Measurements from ENCODE around the gene UCKL1. TPM values are rescaled to one million over a fixed set of nuclear protein-coding genes. Genes with fewer than 3 reads are reported as not detected.

UCKL1 gene
- polyA plus RNA-seq, 3 donors: 10.9 to 65.8 (median 14.5) TPM

GRCh38 chr20:63915471-63915870 is 40.7 kb downstream of the UCKL1 start:
- intact Hi-C loops (cut with micrococcal nuclease): no loop called here

DNA sequence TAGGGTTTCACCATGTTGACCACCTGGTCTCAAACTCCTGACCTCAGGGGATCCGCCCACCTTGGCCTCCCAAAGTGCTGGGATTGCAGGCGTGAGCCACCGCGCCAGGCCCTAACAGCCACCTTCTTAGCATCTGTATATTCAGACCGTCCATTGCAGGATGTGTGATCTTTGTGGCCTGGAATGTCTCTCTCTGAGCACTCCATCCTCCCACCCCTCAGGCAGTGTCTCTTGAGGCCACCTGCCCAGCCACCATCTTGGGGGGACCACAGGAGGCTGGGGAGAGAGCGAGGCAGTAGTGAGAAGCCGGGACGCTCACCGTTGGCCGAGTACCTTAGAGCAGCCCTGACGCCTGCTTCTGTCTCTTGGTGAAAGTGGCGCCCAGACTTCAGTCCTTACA is 42.4 kb downstream of the UCKL1 start:
- Histone ChIP-seq H3K4me3 (replicated peaks in 1 of 3; ENCODE audit: low read depth in 2 of 3, low read length in 3 of 3) (no peak overlapping the region), H2AFZ (ENCODE audit: insufficient read depth, low read depth, low read length, poor library complexity, severe bottlenecking) (no peak overlapping the region), H3K79me2 (ENCODE audit: insufficient read depth, low read length) (peaks cover 100% of the 10 kb centered on the region), H3K4me2 (replicated peaks; ENCODE audit: extremely low read depth, low read length, poor library complexity, severe bottlenecking) (no peak overlapping the region), H3K27me3 (ENCODE audit: control insufficient read depth in 2 of 2, insufficient read depth in 2 of 2, low read length in 2 of 2) (no peaks in the 10 kb centered on the region), H3K9ac (ENCODE audit: insufficient read depth, low read length, poor library complexity, severe bottlenecking) (no peak overlapping the region), H3K4me1 (ENCODE audit: control insufficient read depth in 1 of 2, insufficient read depth in 2 of 2, low read length in 2 of 2) (peaks cover 38 to 41% of the 10 kb centered on the region in 2 donors), H4K20me1 (ENCODE audit: insufficient read depth, low read length) (peaks cover 100% of the 10 kb centered on the region), H3K27ac (ENCODE audit: low read depth in 1 of 2, low read length in 2 of 2) (peak overlapping the region in 1 of 2 donors; percentile 53), H3K36me3 (replicated peaks in 1 of 2; ENCODE audit: control insufficient read depth in 1 of 2, insufficient read depth in 2 of 2, low read length in 2 of 2) (peaks cover 13 to 50% of the 10 kb centered on the region in 2 donors), H3K9me3 (replicated peaks in 1 of 2; ENCODE audit: control insufficient read depth in 1 of 2, insufficient read depth in 1 of 2, low read length in 2 of 2) (peaks cover 0 to 9% of the 10 kb centered on the region in 2 donors)
- peaks cover 51% of the 10 kb centered on the region for H3K4me1 Mint-ChIP-seq
- no peak overlapping the region for H3K4me3 Mint-ChIP-seq
- H3K9me3 Mint-ChIP-seq: peaks cover 4 to 16% (median 9%) of the 10 kb centered on the region in 7 donors
- no peaks in the 10 kb centered on the region for H3K27me3 Mint-ChIP-seq (ENCODE audit: low read depth in 3 of 3)
- DNase-seq: no peak
- TF ChIP-seq CTCF (IDR thresholded peaks at IDR 0.05): no peak
- intact Hi-C loops (cut with micrococcal nuclease): no loop called here
- H3K27ac Mint-ChIP-seq: peak overlapping the region in 3 of 7 donors; percentile 46 to 87 (median 69)
- 98% methylated on average over 9 of the region's 12 CpGs for WGBS (ENCODE audit: insufficient coverage)
- peaks cover 27 to 64% of the 10 kb centered on the region in 2 donors for H3K36me3 Mint-ChIP-seq

More at GRCh38 chr20:63915471-63915870, 40.7 kb downstream of the UCKL1 start:
- Mint-ChIP-seq H3K9me3 (peaks cover 4 to 16% (median 9%) of the 10 kb centered on the region in 7 donors), H3K36me3 (peaks cover 29 to 65% of the 10 kb centered on the region in 2 donors), H3K27ac (peak overlapping the region in 4 of 7 donors; percentile 15 to 76 (median 46)), H3K27me3 (ENCODE audit: low read depth in 3 of 3) (no peaks in the 10 kb centered on the region), H3K4me1 (peaks cover 38% of the 10 kb centered on the region), H3K4me3 (no peak overlapping the region)
- TF ChIP-seq CTCF (IDR thresholded peaks at IDR 0.05): no peak
- peaks cover 0 to 9% of the 10 kb centered on the region in 2 donors for H3K9me3 ChIP-seq (replicated peaks in 1 of 2; ENCODE audit: control insufficient read depth in 1 of 2, insufficient read depth in 1 of 2, low read length in 2 of 2)
- peaks cover 24 to 63% of the 10 kb centered on the region in 2 donors for H3K36me3 ChIP-seq (replicated peaks in 1 of 2; ENCODE audit: control insufficient read depth in 1 of 2, insufficient read depth in 2 of 2, low read length in 2 of 2)
- peaks cover 96% of the 10 kb centered on the region for H4K20me1 ChIP-seq (ENCODE audit: insufficient read depth, low read length)
- H3K9ac ChIP-seq (ENCODE audit: insufficient read depth, low read length, poor library complexity, severe bottlenecking): no peak overlapping the region
- peak overlapping the region in 1 of 2 donors; percentile 44 for H3K27ac ChIP-seq (ENCODE audit: low read depth in 1 of 2, low read length in 2 of 2)
- H3K4me1 ChIP-seq (ENCODE audit: control insufficient read depth in 1 of 2, insufficient read depth in 2 of 2, low read length in 2 of 2): peaks cover 29 to 30% of the 10 kb centered on the region in 2 donors
- WGBS (ENCODE audit: insufficient coverage): 98% methylated on average over 4 of the region's 6 CpGs
- H2AFZ ChIP-seq (ENCODE audit: insufficient read depth, low read depth, low read length, poor library complexity, severe bottlenecking): no peak overlapping the region
- H3K79me2 ChIP-seq (ENCODE audit: insufficient read depth, low read length): peaks cover 95% of the 10 kb centered on the region
- no peak overlapping the region for H3K4me3 ChIP-seq (replicated peaks in 1 of 3; ENCODE audit: low read depth in 2 of 3, low read length in 3 of 3)
- H3K4me2 ChIP-seq (replicated peaks; ENCODE audit: extremely low read depth, low read length, poor library complexity, severe bottlenecking): no peak overlapping the region
- no peak for DNase-seq
- H3K27me3 ChIP-seq (ENCODE audit: control insufficient read depth in 2 of 2, insufficient read depth in 2 of 2, low read length in 2 of 2): no peaks in the 10 kb centered on the region
